Peyer's patch (tissue), 4 donors: ENCODE results near the gene RFXAP.

Source experiments
- POLR2A ChIP-seq, 2 donors: fragments of 450-650 bp; IDR thresholded peaks; one replicate each; pipeline ENCODE4 v1.5.1; 2017; ENCODE audit warnings: antibody characterized with exemption in 2 of 2, mild to moderate bottlenecking in 2 of 2, moderate library complexity in 2 of 2
- TF ChIP-seq, protein P1 (sequence below), 6 experiments: fragments of 450-650 bp in 4 of 6; fragments of 200-600 bp in 2 of 6; sonication (generic) in 1 of 6; IDR thresholded peaks; one replicate each; pipeline ENCODE4 v1.5.1; 2017 to 2019; ENCODE audit warnings: antibody characterized with exemption in 6 of 6, mild to moderate bottlenecking in 3 of 6, moderate library complexity in 1 of 6

DNA sequence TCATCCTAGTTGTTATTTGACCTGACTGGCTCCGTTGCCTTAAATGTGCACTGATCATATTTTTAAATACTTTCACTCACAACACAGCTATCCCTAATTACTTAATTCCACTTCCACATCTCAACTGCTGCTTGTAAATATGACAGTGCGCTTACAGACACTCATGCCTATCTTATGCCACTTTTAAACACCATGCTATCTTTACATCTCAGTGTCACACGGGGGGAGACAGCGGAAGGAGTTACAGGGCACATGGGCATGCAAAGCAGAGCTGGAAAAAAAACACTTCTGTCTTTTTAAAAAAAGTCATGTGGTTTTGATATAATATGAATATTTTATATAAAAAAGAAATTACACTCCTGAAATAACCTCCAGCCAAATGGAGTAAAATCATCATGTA is 56.9 kb downstream of the RFXAP start:
- TF ChIP-seq, protein P1, sequence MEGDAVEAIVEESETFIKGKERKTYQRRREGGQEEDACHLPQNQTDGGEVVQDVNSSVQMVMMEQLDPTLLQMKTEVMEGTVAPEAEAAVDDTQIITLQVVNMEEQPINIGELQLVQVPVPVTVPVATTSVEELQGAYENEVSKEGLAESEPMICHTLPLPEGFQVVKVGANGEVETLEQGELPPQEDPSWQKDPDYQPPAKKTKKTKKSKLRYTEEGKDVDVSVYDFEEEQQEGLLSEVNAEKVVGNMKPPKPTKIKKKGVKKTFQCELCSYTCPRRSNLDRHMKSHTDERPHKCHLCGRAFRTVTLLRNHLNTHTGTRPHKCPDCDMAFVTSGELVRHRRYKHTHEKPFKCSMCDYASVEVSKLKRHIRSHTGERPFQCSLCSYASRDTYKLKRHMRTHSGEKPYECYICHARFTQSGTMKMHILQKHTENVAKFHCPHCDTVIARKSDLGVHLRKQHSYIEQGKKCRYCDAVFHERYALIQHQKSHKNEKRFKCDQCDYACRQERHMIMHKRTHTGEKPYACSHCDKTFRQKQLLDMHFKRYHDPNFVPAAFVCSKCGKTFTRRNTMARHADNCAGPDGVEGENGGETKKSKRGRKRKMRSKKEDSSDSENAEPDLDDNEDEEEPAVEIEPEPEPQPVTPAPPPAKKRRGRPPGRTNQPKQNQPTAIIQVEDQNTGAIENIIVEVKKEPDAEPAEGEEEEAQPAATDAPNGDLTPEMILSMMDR (IDR thresholded peaks at IDR 0.05), result no peak
- no peak for TF ChIP-seq POLR2A (IDR thresholded peaks at IDR 0.05)
